ENCODE results near the gene PILRA.
"Not testable (repeated sequence)": the region's sequence is repeated elsewhere in the genome, so short reads cannot be mapped to it uniquely, and the experiment has no call there.

PILRA gene

DNA sequence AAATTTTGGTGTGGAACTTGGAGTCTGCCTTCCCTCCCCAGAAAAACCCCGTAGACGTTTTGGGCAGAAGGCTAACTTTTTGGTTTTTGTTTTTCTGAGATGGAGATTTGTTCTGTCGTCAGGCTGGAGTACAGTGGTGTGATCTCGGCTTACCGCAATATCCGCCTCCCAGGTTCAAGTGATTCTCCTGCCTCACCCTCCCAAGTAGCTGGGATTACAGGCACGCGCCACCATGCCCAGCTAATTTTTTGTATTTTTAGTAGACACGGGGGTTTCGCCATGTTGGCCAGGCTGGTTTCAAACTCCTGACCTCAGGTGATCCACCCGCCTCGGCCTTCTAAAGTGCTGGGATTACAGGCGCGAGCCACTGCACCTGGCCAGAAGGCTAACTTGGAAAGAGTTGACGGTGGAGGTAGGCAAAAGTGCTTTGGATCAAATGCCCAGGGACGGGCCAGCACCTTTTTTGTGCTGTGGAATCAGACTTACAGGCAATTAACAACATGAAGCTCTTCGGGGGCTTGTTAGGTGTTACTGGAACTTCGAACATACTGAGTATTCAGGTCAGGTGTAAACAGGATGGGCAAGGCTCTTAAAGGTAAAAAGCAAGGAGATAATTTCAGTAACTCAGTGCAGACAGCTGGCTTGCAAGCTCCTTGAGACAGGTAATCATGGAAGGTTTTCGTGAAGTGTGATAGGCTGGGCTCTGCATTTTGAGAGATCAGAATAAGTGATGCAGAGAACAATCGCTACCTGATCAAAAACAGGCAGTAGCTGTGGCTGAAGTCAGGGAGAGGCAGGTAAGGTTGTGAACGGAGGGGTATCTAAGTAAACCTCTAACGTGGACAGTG is 61.2 kb downstream of the PILRA start:
- DNase-seq (ENCODE audit: low spot score): no peak

DNA sequence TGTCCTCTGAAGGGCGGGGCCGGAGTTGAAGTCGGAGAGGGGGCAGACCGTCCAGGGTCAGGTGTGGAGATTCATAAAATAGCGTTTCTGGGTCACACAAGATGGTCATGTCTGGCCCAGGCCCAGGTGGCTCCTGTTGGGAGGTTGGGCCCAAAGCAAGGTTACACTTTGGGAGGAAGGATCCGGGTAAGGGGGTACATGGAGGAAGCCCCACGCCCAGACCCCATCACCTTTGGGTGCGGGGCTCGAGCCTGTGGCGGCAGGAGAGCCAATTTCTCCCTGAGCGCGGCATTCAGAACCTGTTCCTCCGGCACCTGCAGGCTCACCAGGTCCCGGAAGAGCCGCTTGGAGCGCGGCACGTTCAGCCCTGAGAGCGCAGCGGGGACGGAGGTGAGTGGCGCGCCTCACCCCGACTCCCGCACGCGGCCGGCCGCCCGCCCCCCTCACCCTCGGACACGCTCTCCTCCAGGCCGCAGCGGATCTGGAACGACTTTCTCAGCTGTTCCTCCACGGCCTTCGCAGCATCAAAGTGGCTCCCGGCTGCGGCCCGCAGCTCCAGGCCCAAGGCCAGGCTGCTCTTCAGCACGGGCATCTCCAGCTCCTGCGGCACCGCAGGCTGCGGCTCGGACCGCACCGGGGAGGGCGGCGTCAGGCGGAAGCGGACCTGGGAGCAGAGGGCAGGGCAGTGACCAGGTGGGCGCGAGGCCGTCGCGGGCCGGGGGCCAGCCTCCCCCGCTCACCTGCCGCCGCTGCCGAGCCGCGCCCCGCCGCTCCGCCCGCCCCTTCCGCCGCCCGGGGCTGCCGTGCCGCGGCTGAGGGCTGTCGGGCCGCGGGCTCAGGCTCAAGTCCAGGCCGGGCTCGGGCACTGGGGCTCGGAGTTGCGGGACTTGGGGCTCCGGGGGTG is 62.4 kb downstream of the PILRA start:
- DNase-seq (ENCODE audit: low spot score): no peak

DNA sequence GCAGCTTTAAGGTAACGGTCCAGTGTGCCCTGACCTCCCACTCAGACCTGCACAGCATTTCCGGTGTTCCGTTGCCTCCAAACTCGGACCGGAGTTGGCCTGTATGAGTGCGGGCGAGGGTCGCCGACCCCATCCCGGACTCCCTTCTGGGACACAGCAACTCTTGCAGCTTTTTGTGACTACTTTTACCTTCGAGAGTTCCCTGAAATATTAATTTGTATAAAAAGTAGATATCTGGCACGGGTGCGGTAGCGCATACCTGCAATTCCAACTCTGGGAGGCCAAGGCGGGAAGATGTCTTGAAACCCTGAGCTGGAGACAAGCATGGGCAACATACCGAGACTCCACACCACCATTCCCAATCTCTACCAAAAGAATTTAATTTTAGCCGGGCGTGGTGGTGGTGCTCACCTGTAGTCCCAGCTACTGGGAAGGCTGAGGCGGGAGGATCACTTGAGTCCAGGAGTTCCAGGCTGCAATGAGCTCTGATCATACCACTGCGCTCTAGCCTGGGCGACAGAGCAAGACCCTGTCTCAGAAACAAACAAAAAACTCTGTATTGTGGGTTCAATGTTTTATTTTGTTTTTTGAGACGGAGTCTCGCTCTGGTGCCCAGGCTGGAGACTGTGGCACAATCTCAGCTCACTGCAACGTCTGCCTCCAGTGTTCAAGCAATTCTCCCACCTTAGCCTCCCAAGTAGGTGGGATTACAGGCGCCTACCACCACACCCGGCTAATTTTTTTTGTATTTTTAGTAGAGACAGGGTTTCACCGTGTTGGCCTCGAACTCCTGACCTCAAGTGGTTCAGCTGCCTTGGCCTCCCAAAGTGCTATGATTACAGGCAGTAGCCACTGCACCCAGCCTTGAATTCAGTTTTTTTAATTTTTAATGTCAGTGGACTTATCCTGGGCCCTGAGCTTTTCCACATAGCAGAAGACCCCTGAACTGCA is 64.1 kb downstream of the PILRA start:
- no peak for DNase-seq (ENCODE audit: low spot score)

DNA sequence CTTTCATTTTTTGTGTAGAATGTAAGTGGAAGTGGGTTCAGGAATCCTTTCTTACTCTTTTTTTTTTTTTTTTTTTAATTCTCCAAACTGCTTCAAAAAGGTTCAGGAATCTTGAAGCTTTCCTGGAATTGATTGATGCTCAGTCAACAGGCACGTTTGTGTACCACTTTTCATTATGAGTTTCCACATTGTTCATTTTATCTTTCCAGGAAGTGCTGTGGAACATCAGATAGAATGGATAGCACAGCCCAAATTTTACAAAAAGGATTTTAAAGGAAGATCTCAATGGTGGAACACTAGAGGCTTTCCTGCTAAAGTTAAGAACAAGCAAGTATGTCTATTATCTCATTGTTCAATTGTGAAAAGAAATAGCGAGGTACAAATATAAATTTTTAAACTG is 64.9 kb downstream of the PILRA start:
- no peak for DNase-seq (ENCODE audit: low spot score)

DNA sequence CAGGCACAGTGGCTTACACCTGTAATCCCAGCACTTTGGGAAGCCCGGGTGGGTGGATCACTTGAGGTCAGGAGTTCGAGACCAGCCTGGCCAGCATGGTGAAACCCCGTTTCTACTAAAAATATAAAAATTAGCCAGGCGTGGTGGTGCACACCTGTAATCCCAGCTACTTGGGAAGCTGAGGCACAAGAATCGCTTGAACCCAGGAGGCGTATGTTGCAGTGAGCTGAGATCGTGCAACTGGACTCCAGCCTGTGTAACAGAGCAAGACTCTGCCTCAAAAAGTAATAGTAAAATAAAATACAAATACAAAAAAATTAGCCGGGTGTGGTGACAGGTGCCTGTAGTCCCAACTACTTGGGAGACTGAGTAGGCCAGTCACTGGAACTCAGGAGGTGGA is 65.4 kb downstream of the PILRA start:
- DNase-seq (ENCODE audit: low spot score): not testable (repeated sequence)

DNA sequence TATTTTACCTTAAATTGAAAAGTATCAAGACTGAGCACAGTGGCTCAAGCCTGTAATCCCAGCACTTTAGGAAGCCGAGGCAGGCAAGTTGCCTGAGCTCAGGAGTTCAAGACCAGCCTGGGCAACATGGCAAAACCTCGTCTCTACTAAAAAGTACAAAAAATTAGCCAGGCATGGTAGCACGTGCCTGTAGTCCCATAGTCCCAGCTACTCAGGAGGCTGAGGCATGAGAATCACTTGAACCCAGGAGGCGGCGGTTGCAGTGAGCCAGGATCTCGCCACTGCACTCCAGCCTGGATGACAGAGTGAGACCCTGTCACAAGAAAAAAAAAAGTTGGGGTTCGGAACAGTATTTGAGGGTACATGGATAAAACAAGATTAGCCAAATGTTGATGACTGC is 66.0 kb downstream of the PILRA start:
- not testable (repeated sequence) for DNase-seq (ENCODE audit: low spot score)

DNA sequence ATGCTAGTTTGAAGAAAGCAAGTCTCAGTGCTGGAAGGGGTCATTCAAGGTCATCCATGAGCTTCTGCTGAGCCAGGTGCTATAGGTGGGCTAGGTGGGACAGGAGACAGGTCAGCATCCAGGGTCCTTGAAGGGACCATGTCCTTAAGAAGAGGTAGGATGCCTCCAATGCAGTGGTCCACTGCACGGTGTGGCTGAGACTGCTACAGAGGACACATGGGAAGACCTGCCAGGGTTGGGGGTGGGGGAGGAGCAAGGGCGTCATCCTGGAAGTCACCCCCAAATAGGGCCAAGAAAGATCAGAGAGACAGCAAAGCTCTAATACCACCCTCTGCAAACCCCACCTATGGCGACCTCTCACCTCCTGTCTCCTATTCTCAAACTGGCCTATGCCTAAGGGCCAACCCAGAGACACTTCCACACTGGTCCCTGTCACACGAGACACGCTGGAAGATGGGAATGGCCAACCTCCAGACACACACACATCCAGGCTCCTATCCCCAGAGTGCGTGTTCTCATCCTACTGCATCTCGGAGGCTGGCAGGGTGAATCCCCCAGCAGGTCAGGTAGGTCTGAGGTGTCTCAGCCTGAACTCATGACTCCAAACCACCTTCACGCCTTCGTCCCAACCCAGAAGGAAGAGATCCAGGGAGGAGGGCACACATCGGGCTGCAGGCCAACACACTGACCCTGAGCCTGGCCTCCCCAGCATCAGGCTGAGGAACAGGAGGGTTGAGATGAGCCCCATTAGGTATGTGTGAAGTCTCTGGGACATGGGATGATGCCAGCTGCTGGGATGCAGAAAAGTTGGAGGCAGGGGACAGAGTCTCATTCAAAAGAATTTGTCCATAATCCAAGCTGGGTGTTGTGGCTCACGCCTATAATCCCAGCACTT is 68.6 kb downstream of the PILRA start:
- DNase-seq (ENCODE audit: low spot score): no peak

DNA sequence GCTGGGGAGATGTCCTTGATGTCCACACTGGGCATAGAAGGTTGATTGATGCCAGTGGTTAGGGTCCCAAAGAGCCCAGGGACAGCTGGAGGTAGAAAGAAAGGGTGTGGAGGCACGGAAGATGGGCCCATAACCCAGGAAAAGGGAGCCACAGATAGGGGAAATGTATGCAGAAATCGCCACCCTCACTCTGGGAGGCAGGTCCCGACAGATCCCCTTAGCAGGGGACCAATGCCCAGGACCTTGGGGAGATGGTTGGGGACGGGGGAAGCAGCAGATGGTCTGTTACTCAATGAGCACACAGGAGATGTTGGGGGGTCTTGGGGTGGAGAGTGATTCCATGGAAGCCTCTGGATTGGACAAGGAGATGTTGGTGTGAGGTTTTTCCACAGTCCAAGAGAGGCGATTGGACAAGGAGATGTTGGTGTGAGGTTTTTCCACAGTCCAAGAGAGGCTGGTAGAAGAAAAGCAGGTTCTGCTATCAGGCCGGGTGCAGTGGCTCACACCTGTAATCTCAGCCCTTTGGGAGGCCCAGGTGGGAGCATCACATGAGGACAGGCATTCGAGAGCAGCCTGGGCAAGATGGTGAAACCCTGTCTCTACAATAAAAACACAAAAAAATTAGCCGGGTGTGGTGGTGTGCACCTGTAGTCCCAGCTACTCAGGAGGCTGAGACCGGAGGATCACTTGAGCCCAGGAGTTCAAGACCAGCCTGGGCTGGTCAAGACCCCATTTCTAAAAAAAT is 70.0 kb downstream of the PILRA start:
- no peak for DNase-seq (ENCODE audit: low spot score)

DNA sequence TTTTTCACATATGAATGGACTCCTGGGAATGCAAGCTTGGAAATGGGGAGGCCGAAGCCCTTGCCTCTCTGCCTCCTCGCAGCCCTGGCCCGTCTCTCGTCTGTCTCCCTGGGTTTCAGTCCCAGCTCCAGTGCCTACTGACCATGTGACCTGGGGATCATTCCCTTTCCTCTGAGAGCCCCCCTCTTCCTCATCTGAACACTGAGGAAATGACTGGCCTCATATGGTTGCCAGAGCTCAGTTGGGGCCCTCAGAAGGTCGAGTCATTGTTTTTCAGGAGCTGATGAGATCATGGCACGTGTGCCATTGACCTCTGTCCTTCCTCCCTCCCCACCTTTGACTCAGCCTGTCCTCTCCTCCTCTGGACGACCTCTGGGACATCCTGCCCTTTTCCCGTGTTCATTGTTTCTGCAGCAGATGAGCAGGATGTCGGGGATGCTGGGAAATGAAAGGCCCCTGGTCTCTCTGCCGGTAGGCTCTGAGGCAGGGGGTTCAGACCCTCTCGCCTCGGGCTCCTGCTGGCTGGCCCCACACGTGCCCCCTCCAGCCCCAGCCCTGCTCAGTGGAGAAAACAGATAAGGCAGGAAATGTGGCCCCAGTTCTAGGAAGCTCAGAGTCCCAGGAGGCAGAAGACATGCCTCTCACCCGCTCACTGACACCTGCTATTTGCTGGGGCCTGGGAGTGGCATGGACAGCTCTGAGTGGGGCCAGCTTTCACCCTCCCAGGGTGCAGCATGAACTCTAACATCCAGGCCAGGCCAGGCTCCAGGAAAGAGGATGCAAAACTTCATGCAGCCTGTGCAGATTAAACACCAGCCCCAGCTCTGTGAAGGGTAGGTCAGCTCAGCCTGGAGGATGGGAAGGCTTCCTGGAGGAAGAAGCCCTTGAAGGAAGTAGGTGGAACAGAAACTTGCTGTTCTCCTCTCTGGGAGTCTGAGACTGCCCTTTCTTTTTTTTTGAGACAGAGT is 71.3 kb downstream of the PILRA start:
- peak; percentile 69 for DNase-seq (ENCODE audit: low spot score)

DNA sequence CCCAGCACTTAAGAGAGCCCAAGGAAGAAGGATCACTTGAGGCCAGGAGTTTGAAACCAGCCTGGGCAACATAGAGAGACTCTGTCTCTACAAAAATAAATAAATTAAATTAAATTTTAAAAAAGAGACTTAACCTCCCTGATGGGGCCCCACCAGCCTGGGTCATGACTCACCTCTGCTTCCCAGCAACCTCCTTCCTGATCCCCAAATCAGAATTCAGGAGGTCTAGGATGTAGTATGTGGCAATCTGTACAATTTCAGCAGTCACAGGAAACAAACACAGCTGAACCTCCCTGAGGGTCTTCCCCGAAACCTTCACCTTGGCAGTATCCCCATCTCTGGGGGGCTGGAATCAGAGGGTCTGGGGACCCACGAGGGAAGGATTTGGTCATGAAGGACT is 72.8 kb downstream of the PILRA start:
- peak; percentile 48 for DNase-seq (ENCODE audit: low spot score)

DNA sequence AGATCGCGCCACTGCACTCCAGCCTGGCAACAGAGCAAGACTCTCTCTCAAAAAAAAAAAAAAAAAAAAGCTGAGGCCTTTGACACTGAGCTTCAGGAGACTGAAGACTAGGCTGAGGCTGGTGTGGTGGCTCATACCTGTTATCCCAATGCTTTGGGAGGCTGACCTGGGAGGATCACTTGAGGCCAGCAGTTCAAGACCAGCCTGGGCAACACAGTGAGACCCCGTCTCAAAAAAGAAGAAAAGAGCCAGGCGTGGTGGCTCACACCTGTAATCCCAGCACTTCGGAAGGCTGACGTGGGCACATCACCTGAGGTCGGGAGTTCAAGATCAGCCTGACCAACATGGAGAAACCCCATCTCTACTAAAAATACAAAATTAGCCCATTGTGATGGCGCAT is 74.1 kb downstream of the PILRA start:
- DNase-seq (ENCODE audit: low spot score): not testable (repeated sequence)

DNA sequence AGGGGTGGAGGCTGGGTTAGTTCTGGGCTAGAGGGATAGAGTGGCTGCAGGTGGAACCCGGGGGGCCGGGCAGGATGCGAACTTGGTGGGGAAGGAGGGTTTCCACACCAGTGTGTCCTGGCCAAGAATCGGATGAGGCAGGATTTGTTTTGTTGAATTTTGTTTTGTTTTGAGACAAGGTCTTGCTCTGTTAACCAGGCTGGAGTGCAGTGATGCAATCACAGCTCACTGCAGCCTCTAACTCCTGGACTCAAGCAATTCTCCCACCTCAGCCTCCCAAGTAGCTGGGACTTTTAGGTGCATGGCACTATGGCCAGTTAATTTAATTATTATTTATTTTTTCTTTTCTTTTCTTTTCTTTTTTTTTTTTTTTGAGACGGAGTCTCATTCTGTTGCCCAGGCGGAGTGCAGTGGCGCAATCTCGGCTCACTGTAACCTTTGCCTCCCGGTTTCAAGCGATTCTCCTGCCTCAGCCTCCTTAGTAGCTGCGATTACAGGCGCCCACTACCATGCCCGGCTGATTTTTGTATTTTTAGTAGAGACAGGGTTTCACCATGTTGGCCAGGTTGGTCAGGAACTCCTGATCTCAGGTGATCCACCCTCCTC is 76.0 kb downstream of the PILRA start:
- DNase-seq (ENCODE audit: low spot score): no peak
